Spleen (tissue), 7 donors: ENCODE data around the gene RNF169.

Experiments used
- CTCF ChIP-seq, 11 experiments: fragments of 200-600 bp in 7 of 11; fragments of 450-650 bp in 4 of 11; sonication (generic) in 4 of 11; IDR thresholded peaks in 8 of 11; conservative IDR thresholded peaks in 3 of 11; 1 replicate in 7 of 11; 2 replicates in 4 of 11; pipeline versions ENCODE4 v1.4.0 to v1.8.0; 2016 to 2021; ENCODE audit warnings: antibody characterized with exemption in 11 of 11, inconsistent platforms in 4 of 11, mild to moderate bottlenecking in 1 of 11
- POLR2A ChIP-seq, 3 donors: fragments of 450-650 bp; IDR thresholded peaks; one replicate each; pipeline ENCODE4 v1.5.1; 2017; ENCODE audit warnings: antibody characterized with exemption in 3 of 3, mild to moderate bottlenecking in 1 of 3
- POLR2AphosphoS5 ChIP-seq, 3 donors: sonication (generic); formaldehyde crosslinking; IDR thresholded peaks; one replicate each; pipeline ENCODE4 v1.5.1; 2017; ENCODE audit warnings: antibody characterized with exemption in 3 of 3
- donor health status: DM: no; HTN: no; CAD: no; lungs with moderate emphysema.
- donor health status: DM: no; HTN: no; CAD: no.
- donor health status: DM: no; HTN: no; CAD: no.

- TF ChIP-seq CTCF (IDR thresholded peaks at IDR 0.05 in 8 of 11, conservative IDR thresholded peaks at IDR 0.05 in 3 of 11): no peak
- no peak for TF ChIP-seq POLR2AphosphoS5 (IDR thresholded peaks at IDR 0.05)
- no peak for TF ChIP-seq POLR2A (IDR thresholded peaks at IDR 0.05)
These were observed 22.9 kb upstream of the RNF169 start for GRCh38 chr11:74725701-74726100.
